HG03457 (cell line): Measurements from ENCODE around the gene CCDC148.

Experiments used
- ATAC-seq: cut with Tn5 transposase; IDR thresholded peaks from one replicate; pipeline ENCODE4 v1.9.1; 2021; ENCODE audit warnings: moderate number of reproducible peaks; ENCODE audit not compliant: unreplicated experiment

Gene CCDC148

DNA sequence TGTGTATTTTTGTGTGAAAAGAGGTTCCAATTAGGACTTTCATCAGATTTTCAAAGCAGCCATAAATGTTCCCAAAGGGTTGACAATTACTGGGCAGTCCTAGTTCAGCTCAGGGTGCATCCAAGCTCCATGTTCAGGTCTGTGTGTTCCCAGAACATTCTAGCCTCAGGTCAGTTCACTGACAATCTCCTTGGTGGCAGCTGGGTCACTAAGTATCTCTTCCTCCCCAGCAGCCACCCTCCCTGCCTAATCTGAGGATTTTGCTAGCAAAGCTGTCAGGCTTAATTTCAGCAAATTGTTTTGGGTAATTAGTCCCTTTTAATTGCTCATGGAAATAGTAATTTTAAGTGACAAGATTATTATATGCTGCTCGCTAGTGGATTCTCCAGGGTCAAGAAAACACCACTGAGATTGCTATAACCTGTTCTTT, 325.1 kb downstream of the CCDC148 start:
- no peak for ATAC-seq

DNA sequence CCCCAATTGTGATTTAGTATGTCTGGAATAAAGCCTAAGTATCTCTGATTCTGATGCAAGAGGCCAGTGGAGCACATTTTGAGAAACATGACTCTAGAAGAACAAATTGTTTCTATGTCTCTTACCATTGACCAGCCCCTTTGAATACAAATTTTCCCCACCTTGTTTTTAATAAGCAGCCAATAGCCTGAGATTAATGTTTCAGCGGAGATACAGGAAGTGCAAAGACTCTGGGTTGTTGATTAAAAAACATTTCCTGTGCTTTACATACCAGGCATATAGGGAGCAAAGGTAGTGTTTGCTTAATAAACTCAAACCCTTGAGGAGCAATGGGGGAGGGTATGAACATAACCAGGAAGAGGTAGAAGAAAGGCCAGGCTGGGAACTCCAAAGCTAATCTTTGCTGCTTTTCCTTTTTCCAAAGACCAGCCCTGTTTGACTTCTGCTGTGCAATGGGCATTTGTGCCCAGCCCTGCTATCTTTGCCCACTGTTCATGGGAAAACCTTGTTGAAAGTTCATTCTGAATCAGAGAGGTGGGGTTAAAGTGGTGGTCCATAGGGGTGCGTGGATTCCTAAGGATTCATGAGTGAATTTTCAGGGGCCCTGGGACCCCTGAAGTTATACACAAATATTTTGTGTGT, 325.6 kb downstream of the CCDC148 start:
- no peak for ATAC-seq

- ATAC-seq = no peak
These were observed 327.5 kb downstream of the CCDC148 start for GRCh38 chr2:158129037-158129436.

DNA sequence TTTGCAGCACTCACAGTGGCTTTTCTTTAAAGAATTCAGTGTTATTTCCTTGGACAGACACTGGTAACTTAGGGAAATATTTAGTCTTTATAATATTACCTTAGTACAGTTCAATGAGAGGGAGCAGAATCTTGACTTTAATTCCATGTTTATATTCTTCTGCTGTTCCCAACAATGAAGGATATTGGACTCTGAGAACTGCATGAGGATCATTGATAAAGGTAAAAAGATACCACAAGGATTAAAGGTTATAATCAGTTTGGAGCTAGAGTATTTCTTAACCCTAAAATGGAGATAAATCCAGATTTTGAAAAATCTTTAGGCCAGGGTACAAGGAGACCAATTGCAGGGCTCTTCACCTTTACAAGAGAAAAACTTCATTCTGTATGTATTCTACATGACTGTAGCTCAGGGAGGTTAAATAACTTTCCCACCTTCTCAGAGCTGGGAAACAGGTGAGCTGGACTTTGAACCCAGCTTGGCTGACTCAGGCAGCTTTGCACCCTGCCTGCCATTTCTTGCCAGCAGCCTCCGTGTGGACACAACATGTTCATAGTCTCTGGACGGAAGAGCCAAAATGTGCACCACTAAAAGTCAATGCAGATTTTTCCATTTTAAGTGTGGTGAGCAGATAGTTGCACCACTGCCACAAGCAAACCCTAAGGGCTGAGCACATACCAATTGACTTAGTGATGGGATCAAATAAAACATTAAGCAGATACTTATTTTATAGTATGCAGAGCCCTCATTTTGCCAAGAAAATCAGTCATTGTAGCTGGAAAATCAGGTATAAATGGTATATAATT, 328.2 kb downstream of the CCDC148 start:
- no peak for ATAC-seq

DNA sequence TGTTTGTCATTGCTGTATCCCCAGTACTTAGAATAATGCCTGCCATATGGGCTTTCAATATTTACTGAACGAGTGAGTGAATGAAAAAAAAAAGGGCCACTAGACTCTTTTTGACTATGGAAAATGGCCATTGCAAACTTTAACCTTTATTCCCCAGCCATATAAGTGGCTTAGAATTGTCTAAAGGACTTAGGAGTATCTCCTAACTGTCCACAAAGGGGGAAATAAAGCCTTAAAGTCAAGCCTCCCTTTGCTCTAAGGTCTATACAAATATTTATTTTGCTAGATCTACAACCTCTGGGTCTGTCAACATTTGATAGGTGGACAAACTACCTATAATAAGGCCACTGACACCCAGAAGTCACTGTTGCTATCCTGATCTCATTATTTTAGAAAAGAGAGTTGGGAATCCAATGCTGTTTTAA, 329.2 kb downstream of the CCDC148 start:
- no peak for ATAC-seq

- no peak for ATAC-seq
These were observed 330.6 kb downstream of the CCDC148 start for GRCh38 chr2:158125756-158126498.

DNA sequence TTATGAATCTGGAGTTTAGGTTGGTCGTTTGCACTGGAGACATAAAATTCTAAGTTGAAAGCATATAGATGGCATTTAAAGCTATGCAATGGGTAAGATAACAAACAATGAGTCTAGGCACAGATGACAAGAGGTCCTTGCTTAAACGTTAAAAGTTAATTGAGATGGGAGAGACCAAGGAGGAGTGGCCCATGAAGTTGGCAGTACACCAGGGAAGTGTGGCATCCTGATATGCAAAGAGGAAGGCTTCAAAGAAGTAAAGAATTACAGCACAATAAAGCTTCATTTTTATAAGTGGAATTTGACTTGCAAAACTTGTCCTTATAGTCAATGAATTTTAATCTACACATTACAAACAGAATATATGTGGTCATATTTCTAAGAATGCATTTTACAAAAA, 331.7 kb downstream of the CCDC148 start:
- ATAC-seq = no peak
